CD4-positive, alpha-beta T cell (primary cell): ENCODE data around the gene ATG7. TPM values are rescaled to one million over a fixed set of nuclear protein-coding genes. Genes with fewer than 3 reads are reported as not detected.

Source experiments
- ATAC-seq: fragments of 200-7000 bp; cut with Tn5 transposase; one replicate; pipeline ENCODE4 v1.10.0; 2022; ENCODE audit warnings: mild to moderate bottlenecking; ENCODE audit not compliant: poor library complexity
- CTCF ChIA-PET: fragments of 350-600 bp; sonication (Branson Sonifier 250); formaldehyde crosslinking; loops from one replicate; lab custom pipeline; 2021; ENCODE audit warnings: antibody characterized with exemption, inconsistent platforms; lab: Charles Lee
- POLR2A ChIA-PET: fragments of 350-600 bp; sonication (Branson Sonifier 250); formaldehyde crosslinking; loops from one replicate; lab custom pipeline; 2021; ENCODE audit warnings: antibody characterized with exemption, inconsistent platforms; lab: Charles Lee
- DNase-seq, 14 experiments: peaks; one replicate each; pipeline ENCODE4 v3.0.0-alpha.2; 2013 to 2020; ENCODE audit warnings: mixed read lengths in 2 of 14
- H3K27ac ChIP-seq, 2 donors: one replicate each; pipeline versions ENCODE4 v1.5.1 to v1.7.0; 2013; ENCODE audit warnings: low read length in 2 of 2, low read depth in 1 of 2, mild to moderate bottlenecking in 1 of 2
- H3K27me3 ChIP-seq, 2 experiments: 1 replicate in 1 of 2; 2 replicates in 1 of 2; pipeline versions ENCODE4 v1.6.1 to v1.7.0; 2013; ENCODE audit warnings: low read length in 2 of 2, control low read depth in 1 of 2, mild to moderate bottlenecking in 1 of 2, moderate library complexity in 1 of 2; ENCODE audit not compliant: insufficient read depth in 2 of 2, control insufficient read depth in 1 of 2
- H3K36me3 ChIP-seq: one replicate; pipeline ENCODE4 v1.6.1; 2013; ENCODE audit warnings: low read length, control low read depth; ENCODE audit not compliant: insufficient read depth
- H3K4me1 ChIP-seq: one replicate; pipeline ENCODE4 v1.6.1; 2013; ENCODE audit warnings: low read length, control low read depth; ENCODE audit not compliant: insufficient read depth
- H3K4me3 ChIP-seq: one replicate; pipeline ENCODE4 v1.5.1; 2013; ENCODE audit warnings: mild to moderate bottlenecking, low read length, moderate library complexity
- H3K9me3 ChIP-seq, 2 experiments: 1 replicate in 1 of 2; 2 replicates in 1 of 2; pipeline versions ENCODE4 v1.6.1 to v1.7.0; 2013; ENCODE audit warnings: low read length in 2 of 2, mild to moderate bottlenecking in 2 of 2, control low read depth in 1 of 2, moderate library complexity in 1 of 2; ENCODE audit not compliant: control insufficient read depth in 1 of 2, insufficient read depth in 1 of 2
- H3K27ac Mint-ChIP-seq: one replicate; pipeline ENCODE4 v1.8.0; 2020; ENCODE audit warnings: mixed read lengths
- H3K27me3 Mint-ChIP-seq: one replicate; pipeline ENCODE4 v1.8.0; 2021; ENCODE audit warnings: mixed read lengths
- H3K36me3 Mint-ChIP-seq: one replicate; pipeline ENCODE4 v1.8.0; 2021; ENCODE audit warnings: low read depth, mixed read lengths
- H3K4me1 Mint-ChIP-seq: one replicate; pipeline ENCODE4 v1.8.0; 2021; ENCODE audit warnings: low read depth, mixed read lengths
- H3K4me3 Mint-ChIP-seq: one replicate; pipeline ENCODE4 v1.8.0; 2020; ENCODE audit warnings: mild to moderate bottlenecking, mixed read lengths
- H3K9me3 Mint-ChIP-seq: one replicate; pipeline ENCODE4 v1.8.0; 2020; ENCODE audit warnings: mixed read lengths
- intact Hi-C, 2 experiments: fragments of 100-400 bp; cut with DNase I in 1 of 2; cut with micrococcal nuclease in 1 of 2; formaldehyde crosslinking; loops; one replicate each; pipeline versions ENCODE4 v1.15.1 to v1.9.0; 2023 to 2025; cut with DNase I, micrococcal nuclease
- total RNA-seq, 174 experiments: library from RNA in 2 of 174; stranded (reverse) in 2 of 174; gene quantifications; one replicate each; pipeline ENCODE4 v1.2.3 and lab custom pipeline; 2021 to 2026
- TF ChIP-seq, protein P1 (sequence below): fragments of 200-600 bp; IDR thresholded peaks from one replicate; pipeline ENCODE4 v1.8.0; 2022; ENCODE audit warnings: antibody characterized with exemption, mild to moderate bottlenecking

The ATG7 gene
- total RNA-seq, 2 experiments from 2014 or later = 21.4 to 25.7 TPM

DNA sequence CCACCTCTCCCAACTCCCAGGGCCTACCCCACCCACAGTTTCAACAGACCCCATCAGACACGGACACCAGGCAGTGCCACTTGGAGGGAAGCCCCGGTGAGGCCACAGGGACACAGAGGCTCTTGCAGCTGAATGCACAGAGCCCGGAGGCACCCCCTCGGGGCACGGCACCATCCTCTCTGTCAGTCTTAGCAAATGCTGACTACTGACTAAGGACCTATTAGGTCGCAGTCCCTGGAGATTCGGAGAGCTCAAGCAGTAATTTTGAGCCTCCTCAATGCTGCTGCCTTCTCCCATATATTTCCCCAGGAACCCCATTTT is 291.6 kb downstream of the ATG7 start:
- TF ChIP-seq, protein P1, sequence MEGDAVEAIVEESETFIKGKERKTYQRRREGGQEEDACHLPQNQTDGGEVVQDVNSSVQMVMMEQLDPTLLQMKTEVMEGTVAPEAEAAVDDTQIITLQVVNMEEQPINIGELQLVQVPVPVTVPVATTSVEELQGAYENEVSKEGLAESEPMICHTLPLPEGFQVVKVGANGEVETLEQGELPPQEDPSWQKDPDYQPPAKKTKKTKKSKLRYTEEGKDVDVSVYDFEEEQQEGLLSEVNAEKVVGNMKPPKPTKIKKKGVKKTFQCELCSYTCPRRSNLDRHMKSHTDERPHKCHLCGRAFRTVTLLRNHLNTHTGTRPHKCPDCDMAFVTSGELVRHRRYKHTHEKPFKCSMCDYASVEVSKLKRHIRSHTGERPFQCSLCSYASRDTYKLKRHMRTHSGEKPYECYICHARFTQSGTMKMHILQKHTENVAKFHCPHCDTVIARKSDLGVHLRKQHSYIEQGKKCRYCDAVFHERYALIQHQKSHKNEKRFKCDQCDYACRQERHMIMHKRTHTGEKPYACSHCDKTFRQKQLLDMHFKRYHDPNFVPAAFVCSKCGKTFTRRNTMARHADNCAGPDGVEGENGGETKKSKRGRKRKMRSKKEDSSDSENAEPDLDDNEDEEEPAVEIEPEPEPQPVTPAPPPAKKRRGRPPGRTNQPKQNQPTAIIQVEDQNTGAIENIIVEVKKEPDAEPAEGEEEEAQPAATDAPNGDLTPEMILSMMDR = no peak
- DNase-seq (no peak), ATAC-seq (no peak)
- intact Hi-C loops = no loop called here
- H3K27ac ChIP-seq = no peak overlapping the region
- no peaks in the 10 kb centered on the region for H3K9me3 Mint-ChIP-seq
- peak overlapping the region; percentile 44 for H3K27ac Mint-ChIP-seq
- no peak overlapping the region for H3K4me3 Mint-ChIP-seq
- H3K4me1 Mint-ChIP-seq = peaks cover 5% of the 10 kb centered on the region
- H3K27me3 Mint-ChIP-seq = no peaks in the 10 kb centered on the region
- ChIA-PET POLR2A (no interaction called here), CTCF (no interaction called here)
- no peaks in the 10 kb centered on the region for H3K27me3 ChIP-seq
- H3K36me3 Mint-ChIP-seq = peaks cover 55% of the 10 kb centered on the region
- no peak overlapping the region for H3K4me3 ChIP-seq
- H3K4me1 ChIP-seq = no peaks in the 10 kb centered on the region
- no peaks in the 10 kb centered on the region for H3K9me3 ChIP-seq
- H3K36me3 ChIP-seq = peaks cover 47% of the 10 kb centered on the region

DNA sequence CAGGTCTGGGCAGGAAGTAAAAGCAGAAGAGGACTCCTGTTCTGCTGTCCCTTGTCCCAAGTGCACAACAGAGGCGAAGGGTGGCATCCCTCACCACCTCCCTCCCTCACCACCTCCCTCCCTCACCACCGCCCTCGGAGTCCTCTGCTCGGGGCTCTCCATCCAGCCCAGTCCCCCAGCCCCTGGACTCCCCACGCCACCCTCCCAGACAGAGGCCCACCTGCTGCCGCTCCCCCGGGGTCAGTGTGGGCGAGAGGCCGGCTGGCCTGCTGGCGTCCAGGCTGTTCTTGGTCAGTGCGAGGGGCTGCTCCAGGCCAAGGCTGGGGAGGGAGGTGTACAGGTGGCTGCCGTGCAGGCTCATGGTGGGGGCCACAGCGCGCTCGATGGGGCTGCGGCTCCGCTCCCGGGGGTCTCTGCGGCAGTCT is 292.4 kb downstream of the ATG7 start:
- H3K4me1 ChIP-seq = no peaks in the 10 kb centered on the region
- DNase-seq (no peak), ATAC-seq (no peak)
- no peak overlapping the region for H3K4me3 ChIP-seq
- no peak overlapping the region for H3K27ac Mint-ChIP-seq
- H3K36me3 Mint-ChIP-seq = peaks cover 54% of the 10 kb centered on the region
- no peaks in the 10 kb centered on the region for H3K9me3 Mint-ChIP-seq
- intact Hi-C loops = no loop called here
- no peaks in the 10 kb centered on the region for H3K27me3 Mint-ChIP-seq
- CTCF ChIA-PET = no interaction called here
- no peak overlapping the region for H3K27ac ChIP-seq
- H3K36me3 ChIP-seq = peaks cover 46% of the 10 kb centered on the region
- POLR2A ChIA-PET = no interaction called here
- no peak overlapping the region for H3K4me3 Mint-ChIP-seq
- TF ChIP-seq, protein P1 = no peak
- H3K27me3 ChIP-seq = no peaks in the 10 kb centered on the region
- H3K4me1 Mint-ChIP-seq = peaks cover 5% of the 10 kb centered on the region
- no peaks in the 10 kb centered on the region for H3K9me3 ChIP-seq

DNA sequence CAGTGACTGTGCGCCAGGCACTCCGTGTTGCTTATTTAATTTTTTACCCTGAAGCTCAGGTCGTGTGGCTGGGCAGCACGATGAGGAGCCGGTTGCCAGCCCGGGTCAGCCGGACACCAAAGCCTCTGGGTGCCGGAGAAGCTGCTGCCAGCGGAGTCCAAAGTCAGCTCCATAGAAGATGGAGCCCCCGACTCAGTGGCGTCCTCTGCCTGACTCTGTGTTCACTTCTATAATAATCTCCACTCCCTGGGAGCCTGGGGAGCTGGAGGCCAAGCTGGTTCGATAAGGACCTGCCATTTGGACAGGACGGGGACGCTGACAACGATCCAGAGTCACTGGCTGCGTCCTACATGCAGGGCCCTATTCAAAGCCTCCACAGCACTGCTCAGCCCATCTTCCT is 292.9 kb downstream of the ATG7 start:
- CTCF ChIA-PET = no interaction called here

More for the DNA sequence above, 292.9 kb downstream of the ATG7 start:
- H3K9me3 Mint-ChIP-seq = no peaks in the 10 kb centered on the region
- Histone ChIP-seq H3K4me1 (no peaks in the 10 kb centered on the region), H3K27ac (no peak overlapping the region), H3K27me3 (no peaks in the 10 kb centered on the region), H3K9me3 (no peaks in the 10 kb centered on the region), H3K4me3 (no peak overlapping the region), H3K36me3 (peaks cover 48% of the 10 kb centered on the region)
- no peak overlapping the region for H3K27ac Mint-ChIP-seq
- H3K36me3 Mint-ChIP-seq = peaks cover 49% of the 10 kb centered on the region
- no peaks in the 10 kb centered on the region for H3K27me3 Mint-ChIP-seq
- ATAC-seq (no peak), DNase-seq (no peak)
- TF ChIP-seq, protein P1 = no peak
- H3K4me3 Mint-ChIP-seq = no peak overlapping the region
- peaks cover under 1% of the 10 kb centered on the region for H3K4me1 Mint-ChIP-seq
- POLR2A ChIA-PET = no interaction called here
- intact Hi-C loops = no loop called here
